GM20000 (cell line): ENCODE results near the gene LIN7A.

Experiments used
- DNase-seq: peaks from one replicate; pipeline ENCODE4 v3.0.0; 2012; ENCODE audit warnings: low spot score
- CTCF ChIP-seq: IDR thresholded peaks from 2 replicates; pipeline ENCODE4 v1.5.1; 2012; ENCODE audit warnings: mild to moderate bottlenecking, control low read depth; ENCODE audit errors: extremely low read depth, missing control alignments

The LIN7A gene

DNA sequence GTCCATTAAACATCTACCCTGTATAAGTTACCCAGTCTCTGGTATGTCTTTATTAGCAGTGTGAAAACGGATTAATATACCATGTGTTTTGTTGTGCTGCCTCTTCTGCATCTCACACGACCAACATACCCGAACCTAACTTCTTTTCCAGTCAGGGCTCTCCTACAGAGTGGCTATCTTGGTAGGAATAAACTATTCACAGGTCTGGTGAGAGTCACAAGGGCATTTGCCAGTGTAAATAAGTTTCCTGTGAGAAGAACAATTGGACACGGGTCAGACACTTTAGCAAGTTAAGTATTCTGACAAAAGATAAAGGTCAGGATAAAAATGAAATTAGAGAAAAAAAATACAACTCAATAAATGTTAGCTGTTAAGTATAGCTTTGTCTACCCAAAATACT lies 160.1 kb downstream of the LIN7A start:
- TF ChIP-seq CTCF, result no peak
- DNase-seq, result no peak

GRCh38 chr12:80776706-80777105 lies 161.0 kb downstream of the LIN7A start:
- no peak for DNase-seq
- no peak for TF ChIP-seq CTCF

GRCh38 chr12:80770958-80771357 lies 166.8 kb downstream of the LIN7A start:
- no peak for DNase-seq
- TF ChIP-seq CTCF, result no peak

- TF ChIP-seq CTCF, result no peak
- no peak for DNase-seq
Observed at GRCh38 chr12:80769553-80770140, 168.1 kb downstream of the LIN7A start.

DNA sequence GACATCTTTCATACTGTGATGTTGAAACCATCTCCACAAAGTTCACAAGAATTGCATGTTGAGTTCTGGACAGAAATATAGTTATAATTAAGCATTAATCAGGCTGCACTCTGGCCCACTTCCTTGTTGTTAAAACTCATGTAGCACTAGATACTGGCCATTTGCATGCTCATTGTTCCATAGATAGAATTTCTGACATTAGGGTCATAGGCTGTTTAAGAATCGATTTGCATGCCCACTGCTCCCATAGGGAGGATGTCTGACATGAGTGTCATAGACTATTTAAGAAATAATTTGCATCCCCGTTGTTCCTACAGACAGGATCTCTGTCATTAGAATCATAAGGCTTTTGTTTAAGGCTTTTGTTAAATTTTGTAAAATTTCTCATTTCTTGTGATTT lies 170.8 kb downstream of the LIN7A start:
- peak; percentile 6 for DNase-seq

GRCh38 chr12:80766210-80766609 lies 171.5 kb downstream of the LIN7A start:
- DNase-seq, result no peak
- no peak for TF ChIP-seq CTCF

More for the DNA sequence above, 170.8 kb downstream of the LIN7A start:
- no peak for TF ChIP-seq CTCF

- peak; percentile 17 for DNase-seq
- no peak for TF ChIP-seq CTCF
Observed at GRCh38 chr12:80763874-80764273, 173.9 kb downstream of the LIN7A start.
